C4-2B (cell line): Measurements from ENCODE around the gene SOX8.

Source experiments
- CTCF ChIP-seq: fragments of 450-650 bp; conservative IDR thresholded peaks from 2 replicates; pipeline ENCODE4 v1.5.1; 2017; ENCODE audit warnings: mild to moderate bottlenecking
- ZFX ChIP-seq: fragments of 450-650 bp; IDR thresholded peaks from 2 replicates; pipeline ENCODE4 v1.6.1; 2017

- TF ChIP-seq ZFX, result no peak
- no peak for TF ChIP-seq CTCF
These were observed 31.4 kb downstream of the SOX8 start for GRCh38 chr16:1012722-1013592.
